Measurements from ENCODE around the gene FGFRL1. TPM values are rescaled to one million over a fixed set of nuclear protein-coding genes. Genes with fewer than 3 reads are reported as not detected.

FGFRL1 gene
- total and polyA plus RNA-seq, 2 donors: 5.7 to 25.7 TPM

GRCh38 chr4:1033840-1034551 lies 22.6 kb downstream of the FGFRL1 start:
- Histone ChIP-seq H3K4me3 (ENCODE audit: low read depth, low read length) (no peak overlapping the region), H3K36me3 (ENCODE audit: insufficient read depth) (no peaks in the 10 kb centered on the region), H3K27ac (ENCODE audit: low read depth) (no peak overlapping the region), H3K4me1 (ENCODE audit: insufficient read depth) (no peaks in the 10 kb centered on the region)
- no peak for DNase-seq (ENCODE audit: extremely low spot score)
- WGBS: 21% methylated on average over 35 of the region's 35 CpGs

- WGBS: 82% methylated on average over 26 of the region's 26 CpGs
- H3K27ac ChIP-seq (ENCODE audit: low read depth): no peak overlapping the region
- no peak overlapping the region for H3K4me3 ChIP-seq (ENCODE audit: low read depth, low read length)
- H3K36me3 ChIP-seq (ENCODE audit: insufficient read depth): no peaks in the 10 kb centered on the region
- H3K4me1 ChIP-seq (ENCODE audit: insufficient read depth): no peaks in the 10 kb centered on the region
- no peak for DNase-seq (ENCODE audit: extremely low spot score)
Measured at GRCh38 chr4:1035510-1035909, 24.1 kb downstream of the FGFRL1 start.

DNA sequence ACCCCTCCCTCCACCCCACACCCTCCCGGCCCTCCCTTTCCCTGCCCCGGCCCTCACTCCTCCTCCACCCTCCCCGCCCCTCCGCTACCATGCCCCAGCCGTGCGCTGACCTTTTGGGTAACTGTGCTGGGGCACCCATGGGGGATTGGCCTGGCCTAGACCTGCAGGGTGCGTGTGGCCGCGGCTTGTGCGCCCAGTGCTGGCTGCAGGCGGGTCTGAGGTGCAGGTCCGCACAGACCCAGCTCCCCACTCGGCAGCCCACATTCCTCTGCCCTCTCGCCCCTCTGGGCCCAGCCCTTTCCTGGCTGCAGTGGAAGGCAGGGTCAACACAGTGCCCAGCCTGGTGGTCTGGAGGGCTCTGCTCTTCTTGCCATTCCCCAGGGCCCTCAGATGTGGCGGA lies 24.7 kb downstream of the FGFRL1 start:
- no peaks in the 10 kb centered on the region for H3K36me3 ChIP-seq (ENCODE audit: insufficient read depth)
- H3K4me3 ChIP-seq (ENCODE audit: low read depth, low read length): no peak overlapping the region
- H3K27ac ChIP-seq (ENCODE audit: low read depth): no peak overlapping the region
- WGBS: 89% methylated on average over 15 of the region's 15 CpGs
- DNase-seq (ENCODE audit: extremely low spot score): no peak
- no peaks in the 10 kb centered on the region for H3K4me1 ChIP-seq (ENCODE audit: insufficient read depth)

GRCh38 chr4:1036976-1037810 lies 25.8 kb downstream of the FGFRL1 start:
- WGBS: 88% methylated on average over 26 of the region's 26 CpGs
- H3K36me3 ChIP-seq (ENCODE audit: insufficient read depth): no peaks in the 10 kb centered on the region
- DNase-seq (ENCODE audit: extremely low spot score): no peak
- H3K4me1 ChIP-seq (ENCODE audit: insufficient read depth): no peaks in the 10 kb centered on the region
- H3K4me3 ChIP-seq (ENCODE audit: low read depth, low read length): no peak overlapping the region
- no peak overlapping the region for H3K27ac ChIP-seq (ENCODE audit: low read depth)

DNA sequence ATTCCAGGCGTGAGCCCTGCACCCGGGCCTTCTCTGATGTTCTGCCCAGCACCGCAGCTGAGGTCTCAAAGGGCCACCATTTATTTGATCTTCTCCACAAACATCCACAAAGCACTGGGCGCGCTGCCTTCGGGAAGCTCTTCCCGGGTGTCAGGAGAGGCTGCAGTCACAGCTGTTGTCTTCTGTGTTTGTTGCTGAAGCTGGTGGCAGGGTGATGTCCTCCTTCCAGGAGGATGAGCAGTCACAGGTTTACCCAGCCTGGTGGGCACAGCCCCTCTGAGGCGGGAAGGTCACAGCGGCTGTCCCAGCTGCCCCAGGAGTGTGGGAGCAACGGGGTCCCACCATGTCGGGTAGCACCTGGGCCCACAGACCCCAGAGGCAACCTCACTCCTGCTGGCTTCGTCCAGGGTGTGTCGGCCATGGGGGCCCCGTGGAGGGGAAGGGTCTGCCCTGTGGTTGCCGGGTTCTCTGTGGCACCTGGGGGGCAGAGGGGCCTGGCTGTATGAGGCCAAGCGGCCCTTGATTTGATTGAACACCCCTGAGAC lies 27.6 kb downstream of the FGFRL1 start:
- DNase-seq (ENCODE audit: extremely low spot score): no peak
- Histone ChIP-seq H3K4me1 (ENCODE audit: insufficient read depth) (no peaks in the 10 kb centered on the region), H3K27ac (ENCODE audit: low read depth) (peak overlapping the region; percentile 25), H3K4me3 (ENCODE audit: low read depth, low read length) (no peak overlapping the region), H3K36me3 (ENCODE audit: insufficient read depth) (no peaks in the 10 kb centered on the region)
- WGBS: 69% methylated on average over 16 of the region's 16 CpGs

DNA sequence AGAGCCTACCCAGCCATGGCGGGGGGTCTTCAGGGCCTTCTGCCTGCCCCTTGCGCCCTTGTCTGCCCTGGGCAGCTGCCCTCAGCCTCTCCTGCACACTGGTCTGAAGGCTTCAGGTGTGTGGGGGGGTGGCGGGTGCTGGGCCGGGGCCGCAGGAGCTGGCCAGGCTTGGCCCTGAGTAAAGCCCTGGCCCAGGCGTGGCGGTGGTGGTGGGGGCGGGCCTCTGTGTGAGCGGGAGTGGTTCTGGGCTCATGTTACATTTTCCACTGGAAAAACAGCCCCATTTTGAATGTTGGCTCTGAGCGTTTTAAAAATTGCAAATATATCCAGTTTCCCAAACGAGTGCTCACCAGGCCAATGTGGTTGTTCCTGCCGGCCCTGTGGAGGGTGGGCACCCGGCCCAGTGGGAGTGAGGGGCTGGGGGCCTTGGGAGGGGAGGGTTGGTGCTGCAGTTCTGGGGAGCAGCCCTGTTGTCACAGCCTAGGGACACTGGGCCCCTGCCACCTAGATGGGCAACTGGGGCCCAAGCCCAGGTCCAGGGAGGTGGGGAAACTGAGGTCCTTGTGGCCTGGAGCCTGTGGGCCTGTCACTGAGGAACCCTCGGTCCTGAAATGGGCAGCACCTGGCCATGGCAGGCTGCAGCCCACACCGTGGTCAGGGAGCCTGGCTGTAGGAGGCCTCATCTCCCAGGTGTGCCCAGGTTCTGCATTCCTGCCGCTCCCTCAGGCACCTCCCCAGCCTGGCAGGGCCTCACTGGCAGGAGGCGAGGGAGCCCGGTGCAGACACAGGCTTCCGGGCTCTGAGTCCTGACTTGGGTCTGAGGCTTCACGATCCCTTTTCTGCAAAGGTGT lies 28.3 kb downstream of the FGFRL1 start:
- Histone ChIP-seq H3K4me3 (ENCODE audit: low read depth, low read length) (no peak overlapping the region), H3K4me1 (ENCODE audit: insufficient read depth) (no peaks in the 10 kb centered on the region), H3K36me3 (ENCODE audit: insufficient read depth) (no peaks in the 10 kb centered on the region), H3K27ac (ENCODE audit: low read depth) (no peak overlapping the region)
- no peak for DNase-seq (ENCODE audit: extremely low spot score)
- WGBS: 56% methylated on average over 20 of the region's 20 CpGs

- H3K4me1 ChIP-seq (ENCODE audit: insufficient read depth): no peaks in the 10 kb centered on the region
- H3K36me3 ChIP-seq (ENCODE audit: insufficient read depth): no peaks in the 10 kb centered on the region
- no peak overlapping the region for H3K27ac ChIP-seq (ENCODE audit: low read depth)
- no peak for DNase-seq (ENCODE audit: extremely low spot score)
- no peak overlapping the region for H3K4me3 ChIP-seq (ENCODE audit: low read depth, low read length)
- WGBS: 89% methylated on average over 21 of the region's 21 CpGs
Measured at GRCh38 chr4:1040344-1041146, 29.1 kb downstream of the FGFRL1 start.

DNA sequence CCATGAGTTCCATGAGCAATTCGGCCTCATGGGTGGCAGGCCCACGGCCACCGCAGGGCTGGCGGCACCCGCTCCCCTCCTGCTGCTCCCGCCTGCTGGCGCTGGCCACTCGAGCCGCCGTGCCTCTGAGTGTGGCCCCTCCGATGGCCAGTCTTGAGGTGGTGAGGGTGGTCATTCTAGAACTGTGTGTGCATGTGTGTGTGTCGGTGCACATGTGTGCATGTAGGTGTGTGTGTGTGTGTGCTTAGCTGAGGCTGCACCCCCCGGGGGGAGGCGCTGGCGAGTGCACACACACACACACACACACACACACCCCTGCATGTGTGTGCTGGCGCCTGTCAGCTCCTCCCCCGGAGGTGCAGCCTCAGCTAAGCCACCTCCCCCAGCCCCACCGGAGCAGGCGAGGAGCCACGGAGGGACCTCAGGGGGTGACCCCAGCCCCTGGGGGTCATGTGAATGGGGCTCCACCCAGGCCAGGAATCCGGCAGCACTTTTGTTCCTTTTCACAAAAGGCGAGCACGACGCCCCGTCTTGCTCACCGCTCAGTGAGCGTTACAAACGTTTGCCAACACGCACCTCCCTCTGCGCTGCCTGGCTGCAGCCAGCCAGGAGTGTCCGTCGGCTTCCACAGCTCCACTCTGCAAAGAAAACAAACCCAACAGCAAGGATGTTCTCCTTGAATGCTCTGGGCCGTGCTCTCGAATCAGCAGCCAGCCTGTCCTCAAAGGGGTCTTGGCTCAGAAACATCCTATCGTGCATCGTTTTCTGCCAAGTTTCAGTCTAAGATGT lies 29.9 kb downstream of the FGFRL1 start:
- Histone ChIP-seq H3K27ac (ENCODE audit: low read depth) (no peak overlapping the region), H3K36me3 (ENCODE audit: insufficient read depth) (no peaks in the 10 kb centered on the region), H3K4me1 (ENCODE audit: insufficient read depth) (no peaks in the 10 kb centered on the region), H3K4me3 (ENCODE audit: low read depth, low read length) (no peak overlapping the region)
- WGBS: 40% methylated on average over 36 of the region's 36 CpGs
- DNase-seq (ENCODE audit: extremely low spot score): peak; percentile 48

- Histone ChIP-seq H3K36me3 (ENCODE audit: insufficient read depth) (no peaks in the 10 kb centered on the region), H3K27ac (ENCODE audit: low read depth) (no peak overlapping the region), H3K4me3 (ENCODE audit: low read depth, low read length) (no peak overlapping the region), H3K4me1 (ENCODE audit: insufficient read depth) (no peaks in the 10 kb centered on the region)
- WGBS: 52% methylated on average over 8 of the region's 8 CpGs
- no peak for DNase-seq (ENCODE audit: extremely low spot score)
Measured at GRCh38 chr4:1041936-1042330, 30.5 kb downstream of the FGFRL1 start.

DNA sequence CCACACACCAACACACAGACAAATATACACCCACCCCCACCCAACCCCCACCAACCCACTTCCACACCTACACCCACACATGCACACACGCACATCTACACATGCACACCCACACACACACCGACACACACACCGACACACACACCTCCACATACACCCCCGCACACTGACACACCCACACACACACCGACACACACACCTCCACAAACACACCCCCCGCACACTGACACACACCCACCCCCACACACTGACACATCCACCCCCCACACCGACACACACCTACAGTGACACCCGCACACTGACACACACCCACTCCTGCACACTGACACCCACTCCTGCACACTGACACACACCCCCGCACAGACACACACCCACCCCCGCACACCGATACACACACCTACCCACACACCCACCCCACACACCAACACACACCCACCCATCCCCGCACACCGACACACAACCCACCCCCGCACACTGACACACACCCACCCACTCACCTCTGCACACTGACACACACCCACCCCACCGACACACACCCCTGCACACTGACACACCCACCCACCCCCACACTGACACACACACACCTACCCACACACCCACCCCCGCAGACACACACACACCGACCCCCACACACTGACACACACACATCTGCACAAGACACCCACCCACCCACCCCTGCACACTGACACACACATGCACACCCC lies 31.1 kb downstream of the FGFRL1 start:
- Histone ChIP-seq H3K4me3 (ENCODE audit: low read depth, low read length) (no peak overlapping the region), H3K4me1 (ENCODE audit: insufficient read depth) (no peaks in the 10 kb centered on the region), H3K27ac (ENCODE audit: low read depth) (no peak overlapping the region), H3K36me3 (ENCODE audit: insufficient read depth) (no peaks in the 10 kb centered on the region)
- 92% methylated on average over 17 of the region's 17 CpGs for WGBS
- DNase-seq (ENCODE audit: extremely low spot score): no peak

- Histone ChIP-seq H3K4me1 (ENCODE audit: insufficient read depth) (no peaks in the 10 kb centered on the region), H3K27ac (ENCODE audit: low read depth) (no peak overlapping the region), H3K36me3 (ENCODE audit: insufficient read depth) (no peaks in the 10 kb centered on the region), H3K4me3 (ENCODE audit: low read depth, low read length) (no peak overlapping the region)
- WGBS: 64% methylated on average over 7 of the region's 7 CpGs
- DNase-seq (ENCODE audit: extremely low spot score): no peak
Measured at GRCh38 chr4:1043162-1043561, 31.7 kb downstream of the FGFRL1 start.

All from urinary bladder (tissue), 4 donors.